ENCODE data around the gene TPRN.

Gene TPRN

DNA sequence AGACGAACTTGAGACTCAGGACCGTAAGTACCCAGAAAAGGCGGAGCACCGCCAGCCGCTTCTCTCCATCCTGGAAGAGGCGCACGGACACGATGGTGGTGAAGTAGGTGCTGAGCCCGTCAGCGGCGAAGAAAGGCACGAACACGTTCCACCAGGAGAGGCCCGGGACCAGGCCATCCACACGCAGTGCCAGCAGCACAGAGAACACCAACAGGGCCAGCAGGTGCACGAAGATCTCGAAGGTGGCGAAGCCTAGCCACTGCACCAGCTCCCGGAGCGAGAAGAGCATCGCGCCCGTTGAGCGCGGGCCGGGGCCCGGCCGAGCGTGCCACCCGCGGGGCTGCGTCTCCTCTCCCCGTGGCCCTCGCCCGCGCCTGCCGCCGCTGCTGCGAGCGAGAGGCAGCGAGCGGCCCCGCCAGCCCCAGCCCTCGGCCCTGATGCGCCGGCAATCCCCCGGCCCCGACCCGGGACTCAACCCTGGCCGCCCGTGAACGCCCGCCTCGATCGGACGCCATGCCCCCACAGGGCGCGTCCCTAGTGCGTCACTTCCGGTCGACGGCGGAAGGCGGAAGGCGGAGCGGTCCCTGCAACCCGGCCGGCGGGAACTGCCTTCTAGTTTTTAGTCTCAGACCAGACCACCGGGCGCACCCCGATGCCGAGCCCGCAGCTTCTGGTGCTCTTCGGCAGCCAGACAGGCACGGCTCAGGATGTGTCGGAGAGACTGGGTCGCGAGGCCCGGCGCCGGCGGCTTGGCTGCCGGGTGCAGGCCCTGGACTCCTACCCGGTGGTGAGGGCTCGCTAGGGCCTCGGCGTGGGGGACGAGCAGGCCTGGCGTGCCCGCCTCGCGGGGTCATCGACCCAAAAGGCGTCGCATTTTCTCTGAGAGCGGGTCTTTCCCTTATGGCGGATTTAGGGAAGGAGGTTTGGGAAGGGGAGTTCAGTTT lies 4.9 kb upstream of the TPRN start, which contains the start of the genes NDOR1 and TMEM203:
NDOR1 (plus strand) TSS at position 575 of the 944 bp plus-strand sequence; CDS start at position 653, 78 bp downstream.
TMEM203 (minus strand) TSS at position 523 of the 944 bp plus-strand sequence; CDS start at position 289, 234 bp downstream.
- DNase-seq (ENCODE audit: low read depth): peak; percentile 89
- H3K4me3 ChIP-seq (ENCODE audit: low read depth, low read length): peak within 1 kb of the TSS; percentile 99

DNA sequence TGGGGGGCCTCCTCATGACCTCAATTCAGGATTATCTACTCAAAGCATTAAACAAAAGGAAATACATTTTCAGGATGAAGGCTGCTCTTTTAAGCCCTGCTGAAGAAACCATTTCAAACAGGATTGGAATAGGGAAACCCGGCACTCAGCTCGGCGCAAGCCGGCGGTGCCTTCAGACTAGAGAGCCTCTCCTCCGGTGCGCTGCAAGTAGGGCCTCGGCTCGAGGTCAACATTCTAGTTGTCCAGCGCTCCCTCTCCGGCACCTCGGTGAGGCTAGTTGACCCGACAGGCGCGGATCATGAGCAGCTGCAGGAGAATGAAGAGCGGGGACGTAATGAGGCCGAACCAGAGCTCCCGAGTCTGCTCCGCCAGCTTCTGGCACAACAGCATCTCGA lies 4.2 kb upstream of the TPRN start:
- peak overlapping the region; percentile 99 for H3K4me3 ChIP-seq (ENCODE audit: low read depth, low read length)
- TF ChIP-seq, protein P1, sequence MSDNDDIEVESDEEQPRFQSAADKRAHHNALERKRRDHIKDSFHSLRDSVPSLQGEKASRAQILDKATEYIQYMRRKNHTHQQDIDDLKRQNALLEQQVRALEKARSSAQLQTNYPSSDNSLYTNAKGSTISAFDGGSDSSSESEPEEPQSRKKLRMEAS (IDR thresholded peaks at IDR 0.05; ENCODE audit: low read depth, low read length): no peak
- TF ChIP-seq POLR2A (IDR thresholded peaks at IDR 0.05; ENCODE audit: extremely low read depth, insufficient read length): no peak
- no peak for TF ChIP-seq MYC (IDR thresholded peaks at IDR 0.05; ENCODE audit: low read depth, low read length)
- TF ChIP-seq, protein P2, sequence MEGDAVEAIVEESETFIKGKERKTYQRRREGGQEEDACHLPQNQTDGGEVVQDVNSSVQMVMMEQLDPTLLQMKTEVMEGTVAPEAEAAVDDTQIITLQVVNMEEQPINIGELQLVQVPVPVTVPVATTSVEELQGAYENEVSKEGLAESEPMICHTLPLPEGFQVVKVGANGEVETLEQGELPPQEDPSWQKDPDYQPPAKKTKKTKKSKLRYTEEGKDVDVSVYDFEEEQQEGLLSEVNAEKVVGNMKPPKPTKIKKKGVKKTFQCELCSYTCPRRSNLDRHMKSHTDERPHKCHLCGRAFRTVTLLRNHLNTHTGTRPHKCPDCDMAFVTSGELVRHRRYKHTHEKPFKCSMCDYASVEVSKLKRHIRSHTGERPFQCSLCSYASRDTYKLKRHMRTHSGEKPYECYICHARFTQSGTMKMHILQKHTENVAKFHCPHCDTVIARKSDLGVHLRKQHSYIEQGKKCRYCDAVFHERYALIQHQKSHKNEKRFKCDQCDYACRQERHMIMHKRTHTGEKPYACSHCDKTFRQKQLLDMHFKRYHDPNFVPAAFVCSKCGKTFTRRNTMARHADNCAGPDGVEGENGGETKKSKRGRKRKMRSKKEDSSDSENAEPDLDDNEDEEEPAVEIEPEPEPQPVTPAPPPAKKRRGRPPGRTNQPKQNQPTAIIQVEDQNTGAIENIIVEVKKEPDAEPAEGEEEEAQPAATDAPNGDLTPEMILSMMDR (IDR thresholded peaks at IDR 0.05; ENCODE audit: low read depth, low read length): no peak

More for the DNA sequence above, 4.9 kb upstream of the TPRN start, which contains the start of the genes NDOR1 and TMEM203:
- TF ChIP-seq, protein P2 (IDR thresholded peaks at IDR 0.05; ENCODE audit: low read depth, low read length): no peak
- TF ChIP-seq POLR2A (IDR thresholded peaks at IDR 0.05; ENCODE audit: extremely low read depth, insufficient read length) (peak; percentile 43), MYC (IDR thresholded peaks at IDR 0.05; ENCODE audit: low read depth, low read length) (peak; percentile 88)
- TF ChIP-seq, protein P1 (IDR thresholded peaks at IDR 0.05; ENCODE audit: low read depth, low read length): peak; percentile 55; the same call in 1 of the 2 replicates

DNA sequence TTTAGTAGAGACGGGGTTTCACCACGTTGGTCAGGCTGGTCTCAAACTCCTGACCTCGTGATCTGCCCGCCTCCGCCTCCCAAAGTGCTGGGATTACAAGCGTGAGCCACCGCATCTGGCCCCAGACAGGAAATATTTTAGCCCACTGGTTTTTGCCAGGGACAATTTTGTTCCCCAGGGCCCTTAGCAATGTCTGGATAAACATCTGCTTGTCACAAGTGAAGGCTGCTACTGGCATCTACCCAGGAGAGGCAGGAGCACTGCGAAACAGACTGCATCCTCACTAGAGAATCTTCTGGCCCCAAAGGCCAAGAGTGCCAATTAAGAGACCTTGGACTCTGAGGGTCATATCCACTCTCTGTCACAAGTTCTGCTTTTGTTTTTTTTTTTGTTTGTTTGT lies 2.4 kb upstream of the TPRN start:
- TF ChIP-seq, protein P2 (IDR thresholded peaks at IDR 0.05; ENCODE audit: low read depth, low read length): no peak
- TF ChIP-seq MYC (IDR thresholded peaks at IDR 0.05; ENCODE audit: low read depth, low read length): no peak
- TF ChIP-seq, protein P1 (IDR thresholded peaks at IDR 0.05; ENCODE audit: low read depth, low read length): no peak
- TF ChIP-seq POLR2A (IDR thresholded peaks at IDR 0.05; ENCODE audit: extremely low read depth, insufficient read length): no peak
- no peak overlapping the region for H3K4me3 ChIP-seq (ENCODE audit: low read depth, low read length)
- no peak for DNase-seq (ENCODE audit: low read depth)

More for the DNA sequence above, 4.2 kb upstream of the TPRN start:
- no peak for DNase-seq (ENCODE audit: low read depth)

DNA sequence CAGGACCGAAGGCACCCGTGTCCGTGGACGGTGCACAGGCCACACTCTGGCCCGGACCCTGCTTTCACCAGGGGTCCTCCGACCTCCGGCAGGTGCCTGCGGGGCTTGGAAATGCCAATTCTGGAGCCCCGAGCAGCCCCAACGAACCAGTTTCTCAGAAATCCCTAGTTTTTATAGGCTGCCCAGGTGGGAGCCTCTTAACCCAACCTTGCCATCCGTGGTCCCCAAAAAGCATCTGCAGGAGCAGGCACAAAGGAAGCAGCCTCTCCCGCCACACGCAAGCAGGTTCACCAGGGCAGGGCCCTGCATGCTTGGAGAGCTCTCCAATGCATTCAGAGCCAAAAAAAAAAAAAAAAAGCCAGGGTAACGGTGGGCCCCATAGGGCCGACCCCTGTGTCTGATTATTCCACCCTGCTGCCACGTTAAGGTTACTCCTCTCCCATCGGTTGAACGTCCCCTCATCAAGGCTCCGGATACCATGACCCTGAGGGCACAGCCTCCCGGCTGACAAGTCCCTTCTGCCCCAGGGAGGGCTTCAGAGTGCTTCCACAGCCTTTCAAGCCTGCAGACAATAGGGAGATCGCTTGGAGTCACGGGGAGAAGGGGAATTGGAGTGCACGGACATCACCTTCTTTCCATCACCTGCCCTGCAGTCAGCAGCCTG lies 796 bp upstream of the TPRN start:
- peak overlapping the region; percentile 57 for H3K4me3 ChIP-seq (ENCODE audit: low read depth, low read length)
- DNase-seq (ENCODE audit: low read depth): no peak
- TF ChIP-seq, protein P2 (IDR thresholded peaks at IDR 0.05; ENCODE audit: low read depth, low read length): no peak
- no peak for TF ChIP-seq POLR2A (IDR thresholded peaks at IDR 0.05; ENCODE audit: extremely low read depth, insufficient read length)
- TF ChIP-seq, protein P1 (IDR thresholded peaks at IDR 0.05; ENCODE audit: low read depth, low read length): no peak

DNA sequence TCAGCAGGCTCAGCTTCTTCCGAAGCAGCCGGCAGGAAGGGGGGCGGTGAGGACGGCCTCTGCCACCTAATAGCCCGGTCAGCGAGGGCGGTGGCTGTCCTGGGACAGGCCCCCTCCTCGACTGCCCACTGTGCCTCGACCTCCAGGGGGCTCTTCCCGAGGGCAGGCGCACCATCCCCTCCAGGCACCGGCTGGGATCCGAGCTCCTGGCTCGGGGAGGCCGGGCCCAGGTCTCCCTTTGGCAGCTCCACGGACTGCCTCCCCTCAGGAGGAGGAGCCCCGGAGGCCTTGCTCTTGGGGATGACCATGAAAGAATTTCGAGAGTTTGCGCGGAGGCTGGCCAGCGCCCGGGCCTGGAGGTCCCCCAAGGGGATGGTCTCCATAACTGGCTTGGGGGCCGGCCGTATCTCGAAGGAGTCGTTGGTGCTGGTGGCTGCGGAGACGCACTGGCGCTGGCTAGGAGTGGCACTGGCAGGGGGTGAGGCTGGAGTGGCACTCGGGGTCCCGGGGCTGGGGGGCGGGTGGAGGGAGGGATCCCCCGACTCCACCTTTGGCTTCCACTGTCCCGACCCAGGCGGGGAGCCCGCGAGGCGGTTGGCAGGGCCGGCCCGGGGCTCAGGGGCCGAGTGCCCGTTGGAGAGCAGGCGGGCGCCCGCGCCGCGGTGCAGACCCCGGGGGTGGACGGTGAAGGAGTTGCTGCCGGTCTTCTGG lies 975 bp downstream of the TPRN start:
- DNase-seq (ENCODE audit: low read depth): no peak
- TF ChIP-seq, protein P1 (IDR thresholded peaks at IDR 0.05; ENCODE audit: low read depth, low read length): no peak
- TF ChIP-seq POLR2A (IDR thresholded peaks at IDR 0.05; ENCODE audit: extremely low read depth, insufficient read length): no peak
- no peak overlapping the region for H3K4me3 ChIP-seq (ENCODE audit: low read depth, low read length)
